OCI-LY1 (cell line): ENCODE measurements around the gene GOSR1.
"Not testable (repeated sequence)": the region's sequence is repeated elsewhere in the genome, so short reads cannot be mapped to it uniquely, and the experiment has no call there.

ENCODE experiments used
- H2AFZ ChIP-seq: fragments of 200-600 bp; sonication (generic), shearing (Covaris generic); 2 replicates; pipeline ENCODE4 v1.6.0; 2014; ENCODE audit warnings: antibody characterized with exemption, mild to moderate bottlenecking, low read length
- H3F3A ChIP-seq: fragments of 200-600 bp; sonication (generic), shearing (Covaris generic); 2 replicates; pipeline ENCODE4 v1.6.0; 2014; ENCODE audit warnings: mild to moderate bottlenecking, antibody characterized with exemption, low read length, moderate library complexity; ENCODE audit not compliant: insufficient read depth
- H3K27ac ChIP-seq: fragments of 200-600 bp; sonication (generic); 2 replicates; pipeline ENCODE4 v1.5.1; 2014; ENCODE audit warnings: low read length, mixed run types, mild to moderate bottlenecking, low read depth; ENCODE audit not compliant: poor library complexity, severe bottlenecking
- H3K27me3 ChIP-seq: fragments of 200-600 bp; sonication (generic); 2 replicates; pipeline ENCODE4 v1.6.0; 2014; ENCODE audit warnings: antibody characterized with exemption, mild to moderate bottlenecking, low read length, moderate library complexity; ENCODE audit not compliant: insufficient read depth
- H3K36me3 ChIP-seq: fragments of 200-600 bp; sonication (generic); 2 replicates; pipeline ENCODE4 v1.6.1; 2014; ENCODE audit warnings: mild to moderate bottlenecking, antibody characterized with exemption, low read length, moderate library complexity, mixed read lengths; ENCODE audit not compliant: insufficient read depth
- H3K4me1 ChIP-seq: fragments of 200-600 bp; sonication (generic); 2 replicates; pipeline ENCODE4 v1.5.1; 2014; ENCODE audit warnings: mild to moderate bottlenecking, low read length, moderate library complexity; ENCODE audit not compliant: insufficient read depth, severe bottlenecking
- H3K4me2 ChIP-seq: fragments of 200-600 bp; sonication (generic), shearing (Covaris generic); 2 replicates; pipeline ENCODE4 v1.6.1; 2014; ENCODE audit warnings: low read length
- H3K4me3 ChIP-seq: fragments of 200-600 bp; sonication (generic); 2 replicates; pipeline ENCODE4 v1.5.1; 2014; ENCODE audit warnings: low read length, low read depth, mild to moderate bottlenecking, mixed read lengths; ENCODE audit not compliant: poor library complexity, severe bottlenecking
- H3K79me2 ChIP-seq: fragments of 200-600 bp; shearing (Covaris generic); 2 replicates; pipeline ENCODE4 v1.6.1; 2016; ENCODE audit warnings: mixed run types, low read length, mixed read lengths; ENCODE audit not compliant: insufficient read depth
- H3K9ac ChIP-seq: fragments of 200-600 bp; sonication (generic), shearing (Covaris generic); 2 replicates; pipeline ENCODE4 v1.6.1; 2014; ENCODE audit warnings: mild to moderate bottlenecking, low read length, mixed read lengths
- H3K9me2 ChIP-seq: fragments of 200-600 bp; sonication (generic), shearing (Covaris generic); 2 replicates; pipeline ENCODE4 v1.6.1; 2014; ENCODE audit warnings: low read depth, mild to moderate bottlenecking, low read length, mixed read lengths
- H3K9me3 ChIP-seq: fragments of 200-600 bp; shearing (Covaris generic); 2 replicates; pipeline ENCODE4 v1.6.1; 2014; ENCODE audit warnings: low read length, mixed read lengths
- H4K20me1 ChIP-seq: fragments of 200-600 bp; sonication (generic), shearing (Covaris generic); 2 replicates; pipeline ENCODE4 v1.6.0; 2016; ENCODE audit warnings: mild to moderate bottlenecking, low read length; ENCODE audit not compliant: insufficient read depth
- CTCF ChIP-seq: fragments of 200-600 bp; sonication (generic), shearing (Covaris generic); IDR thresholded peaks from 2 replicates; pipeline ENCODE4 v1.5.1; 2017; ENCODE audit warnings: mild to moderate bottlenecking, antibody characterized with exemption, low read length, moderate library complexity, mixed read lengths
- EZH2 ChIP-seq: fragments of 200-600 bp; sonication (generic), shearing (Covaris generic); IDR thresholded peaks from 2 replicates; pipeline ENCODE4 v1.8.0; 2017; ENCODE audit warnings: borderline replicate concordance, mixed run types, mild to moderate bottlenecking, antibody characterized with exemption, low read length, moderate library complexity, mixed read lengths

Gene GOSR1

DNA sequence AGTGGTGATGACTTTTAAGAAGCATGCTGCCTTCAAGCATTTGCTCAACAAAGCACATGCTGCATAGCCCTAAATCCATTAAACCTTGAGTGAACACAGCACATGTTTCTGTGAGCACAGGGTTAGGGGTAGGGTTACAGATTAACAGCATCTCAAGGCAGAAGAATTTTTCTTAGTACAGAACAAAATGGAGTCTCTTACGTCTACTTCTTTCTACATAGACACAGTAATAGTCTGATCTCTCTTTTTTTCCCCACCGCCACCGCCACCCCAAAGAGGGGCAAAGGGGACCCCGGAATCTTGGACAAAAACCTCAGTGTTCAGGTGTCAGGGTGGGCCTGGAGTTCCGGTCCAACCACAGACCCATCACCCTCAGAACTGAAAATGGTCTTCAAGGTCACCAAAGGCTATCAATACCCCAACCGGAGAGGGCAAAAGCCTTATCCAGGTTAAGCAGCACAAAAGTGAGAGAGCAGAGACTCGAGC is 86.7 kb downstream of the GOSR1 start:
- not testable (repeated sequence) for H3K4me3 ChIP-seq, H3K27me3 ChIP-seq, H3K9me3 ChIP-seq, H3K4me1 ChIP-seq, H3K27ac ChIP-seq, H3F3A ChIP-seq, H2AFZ ChIP-seq, H3K36me3 ChIP-seq, H3K4me2 ChIP-seq, H3K9me2 ChIP-seq, H3K9ac ChIP-seq, H4K20me1 ChIP-seq, H3K79me2 ChIP-seq

DNA sequence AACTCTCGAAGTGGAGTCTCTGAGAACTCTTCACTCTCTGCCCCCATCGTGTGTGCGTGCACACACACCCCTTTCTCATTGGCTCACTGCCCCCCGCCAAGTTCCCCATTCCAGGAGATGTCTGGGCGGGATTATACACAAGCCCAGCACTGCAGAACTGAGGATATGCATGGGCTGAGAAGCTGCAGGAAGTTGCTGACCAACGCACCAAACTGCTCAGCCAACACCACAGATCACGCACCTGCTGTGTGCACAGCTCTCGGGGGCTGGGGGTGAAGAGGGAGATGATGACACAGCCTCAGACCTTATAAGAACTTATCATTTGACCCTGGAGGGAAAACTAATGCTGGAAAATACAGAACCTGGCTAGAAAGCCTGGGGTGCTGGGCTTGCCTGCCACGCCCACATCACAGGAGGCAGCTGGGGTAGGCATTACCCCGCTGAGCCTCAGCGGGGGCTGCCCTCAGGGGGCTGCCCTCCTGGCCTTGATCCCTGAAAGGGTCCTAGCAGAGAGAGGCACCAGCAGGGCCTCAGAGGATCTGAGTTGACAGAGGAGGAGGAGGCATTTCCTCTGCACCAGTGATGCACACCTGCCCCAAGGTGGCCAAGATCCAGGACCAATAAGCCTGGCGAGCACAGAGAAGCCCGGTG is 87.3 kb downstream of the GOSR1 start:
- H3K27me3 ChIP-seq, H3K4me1 ChIP-seq, H3K9ac ChIP-seq, H3F3A ChIP-seq, H3K9me2 ChIP-seq, H3K9me3 ChIP-seq, H3K36me3 ChIP-seq, H3K27ac ChIP-seq, H3K4me3 ChIP-seq, H2AFZ ChIP-seq, H4K20me1 ChIP-seq, H3K79me2 ChIP-seq, H3K4me2 ChIP-seq: not testable (repeated sequence)

- H3K9ac ChIP-seq: no peak overlapping the region
- H3K79me2 ChIP-seq: no peaks in the 10 kb centered on the region
- no peaks in the 10 kb centered on the region for H4K20me1 ChIP-seq
- no peak for TF ChIP-seq CTCF
- no peak for TF ChIP-seq EZH2
- no peaks in the 10 kb centered on the region for H3K9me2 ChIP-seq
- H3K27me3 ChIP-seq: peaks cover 9% of the 10 kb centered on the region; the same call in 1 of the 2 replicates
- H3K27ac ChIP-seq: no peak overlapping the region
- H3K4me3 ChIP-seq: no peak overlapping the region
- H3F3A ChIP-seq: no peaks in the 10 kb centered on the region
- no peaks in the 10 kb centered on the region for H3K9me3 ChIP-seq
- no peak overlapping the region for H3K4me2 ChIP-seq
- H3K4me1 ChIP-seq: no peaks in the 10 kb centered on the region
- H2AFZ ChIP-seq: no peak overlapping the region
- no peaks in the 10 kb centered on the region for H3K36me3 ChIP-seq
These were observed 88.1 kb downstream of the GOSR1 start for GRCh38 chr17:30565073-30565935.

- H3K4me3 ChIP-seq, H3K27ac ChIP-seq, H3K9me2 ChIP-seq, H3K9ac ChIP-seq, H2AFZ ChIP-seq, H3F3A ChIP-seq, H4K20me1 ChIP-seq, H3K4me2 ChIP-seq, H3K36me3 ChIP-seq, H3K4me1 ChIP-seq, H3K79me2 ChIP-seq, H3K9me3 ChIP-seq, H3K27me3 ChIP-seq: not testable (repeated sequence)
These were observed 88.9 kb downstream of the GOSR1 start for GRCh38 chr17:30566104-30566503.

GRCh38 chr17:30566516-30567225 is 89.5 kb downstream of the GOSR1 start:
- H3K36me3 ChIP-seq, H3F3A ChIP-seq, H3K9me3 ChIP-seq, H3K9ac ChIP-seq, H3K27ac ChIP-seq, H3K79me2 ChIP-seq, H3K4me2 ChIP-seq, H4K20me1 ChIP-seq, H3K4me1 ChIP-seq, H3K27me3 ChIP-seq, H2AFZ ChIP-seq, H3K4me3 ChIP-seq, H3K9me2 ChIP-seq: not testable (repeated sequence)
